ENCODE data around the gene MATN4.

Gene MATN4

DNA sequence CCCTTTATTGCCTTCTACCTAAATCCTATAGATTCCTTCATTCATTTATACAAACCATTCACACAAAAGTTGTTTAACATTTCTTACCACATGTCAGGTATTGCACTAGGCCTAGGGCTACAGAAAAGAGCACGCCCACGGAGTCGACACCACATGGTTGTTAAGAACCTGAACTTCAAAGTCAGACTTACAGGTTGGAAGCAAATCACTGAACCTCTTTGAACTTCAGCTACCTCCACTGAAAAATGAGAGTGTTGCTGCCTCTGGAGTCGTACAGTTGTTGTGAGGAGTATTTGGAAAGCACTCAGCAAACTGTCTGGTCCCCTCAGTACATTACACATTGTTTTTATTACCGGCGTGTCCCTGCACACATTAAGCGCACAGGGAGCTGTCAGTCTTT, 50.4 kb downstream of the MATN4 start:
- Histone ChIP-seq H3K4me1 (ENCODE audit: control insufficient read depth, insufficient read depth, low read length) (peaks cover 6% of the 10 kb centered on the region), H3K9ac (ENCODE audit: low read length) (no peak overlapping the region), H3K27ac (ENCODE audit: low read depth, low read length) (no peak overlapping the region), H3K9me3 (ENCODE audit: control insufficient read depth, insufficient read depth, low read depth, low read length) (no peaks in the 10 kb centered on the region), H3K27me3 (ENCODE audit: control insufficient read depth, insufficient read depth, low read length) (no peaks in the 10 kb centered on the region), H3K36me3 (ENCODE audit: control insufficient read depth, insufficient read depth, low read length) (no peaks in the 10 kb centered on the region), H3K4me3 (ENCODE audit: low read depth, low read length) (no peak overlapping the region)

DNA sequence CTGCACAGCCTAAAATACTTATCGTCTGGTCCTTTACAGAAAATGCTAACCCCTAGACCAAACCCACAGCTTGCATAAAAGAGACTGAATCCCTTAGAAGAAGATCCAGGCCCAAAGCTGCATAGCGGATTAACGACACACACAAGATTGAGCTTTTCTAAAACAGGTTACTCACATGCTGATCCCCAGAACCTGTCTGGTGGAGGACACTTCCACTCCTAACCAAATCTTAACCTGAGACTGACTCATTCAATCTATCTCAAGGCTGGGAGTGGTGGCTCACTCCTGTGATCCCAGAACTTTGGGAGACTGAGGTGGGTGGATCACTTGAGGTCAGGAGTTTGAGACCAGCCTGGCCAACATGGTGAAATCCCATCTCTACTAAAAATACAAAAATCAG, 50.9 kb downstream of the MATN4 start:
- H3K27ac ChIP-seq (ENCODE audit: low read depth, low read length) = no peak overlapping the region
- no peaks in the 10 kb centered on the region for H3K36me3 ChIP-seq (ENCODE audit: control insufficient read depth, insufficient read depth, low read length)
- H3K27me3 ChIP-seq (ENCODE audit: control insufficient read depth, insufficient read depth, low read length) = no peaks in the 10 kb centered on the region
- no peaks in the 10 kb centered on the region for H3K9me3 ChIP-seq (ENCODE audit: control insufficient read depth, insufficient read depth, low read depth, low read length)
- no peak overlapping the region for H3K4me3 ChIP-seq (ENCODE audit: low read depth, low read length)
- peaks cover 6% of the 10 kb centered on the region for H3K4me1 ChIP-seq (ENCODE audit: control insufficient read depth, insufficient read depth, low read length)
- no peak overlapping the region for H3K9ac ChIP-seq (ENCODE audit: low read length)

DNA sequence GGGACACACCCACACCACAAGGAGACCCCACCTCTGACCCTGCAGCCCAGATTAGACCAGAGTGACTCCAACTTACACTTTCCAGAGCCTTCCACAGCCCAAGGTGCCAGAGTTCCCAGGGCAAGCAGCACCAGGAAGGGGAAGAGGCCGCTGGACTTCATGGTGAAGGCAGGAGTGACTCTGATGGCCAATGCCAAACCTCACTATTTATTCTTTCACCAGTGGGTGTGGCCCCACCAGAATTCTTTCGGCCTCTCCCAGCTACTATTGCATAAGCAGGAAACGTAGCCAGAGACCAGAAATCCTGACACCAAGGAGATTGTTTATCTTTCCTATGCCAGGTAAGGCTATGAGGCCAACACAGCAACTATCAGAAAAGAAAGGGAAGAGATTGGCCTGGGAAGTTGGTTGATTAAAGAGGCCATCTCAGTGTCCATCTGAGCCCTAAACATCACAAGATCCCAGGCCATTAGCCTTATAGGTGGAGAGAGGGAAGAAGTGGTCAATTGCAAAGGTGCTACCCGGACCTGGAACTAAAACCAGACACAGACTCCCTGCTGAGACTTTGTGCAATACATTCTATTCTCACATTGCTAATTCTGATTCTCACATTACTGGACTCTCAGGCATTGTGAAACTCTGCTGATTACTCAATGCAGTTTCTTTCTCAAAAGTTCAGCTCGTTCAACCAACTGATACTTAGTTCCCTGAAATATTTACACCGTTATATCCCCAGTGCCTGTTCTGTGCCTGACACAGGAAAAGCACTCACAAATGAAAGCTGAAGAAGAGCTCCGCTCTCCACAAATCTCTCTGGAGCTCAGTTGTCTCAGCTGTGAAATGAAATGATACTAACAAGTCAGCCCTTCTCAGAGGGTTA, 53.5 kb downstream of the MATN4 start, which contains the start of gene SLPI:
Gene SLPI, minus strand, starts transcription at position 182 of the 880 bp plus-strand sequence. Its CDS starts 21 bp downstream, at position 161.
- no peaks in the 10 kb centered on the region for H3K9me3 ChIP-seq (ENCODE audit: control insufficient read depth, insufficient read depth, low read depth, low read length)
- H3K36me3 ChIP-seq (ENCODE audit: control insufficient read depth, insufficient read depth, low read length) = no peaks in the 10 kb centered on the region
- no peak within 1 kb of the TSS for H3K9ac ChIP-seq (ENCODE audit: low read length)
- no peak within 1 kb of the TSS for H3K4me3 ChIP-seq (ENCODE audit: low read depth, low read length)
- no peak within 1 kb of the TSS for H3K27ac ChIP-seq (ENCODE audit: low read depth, low read length)
- no peaks in the 10 kb centered on the region for H3K27me3 ChIP-seq (ENCODE audit: control insufficient read depth, insufficient read depth, low read length)
- peaks cover 6% of the 10 kb centered on the region for H3K4me1 ChIP-seq (ENCODE audit: control insufficient read depth, insufficient read depth, low read length)

DNA sequence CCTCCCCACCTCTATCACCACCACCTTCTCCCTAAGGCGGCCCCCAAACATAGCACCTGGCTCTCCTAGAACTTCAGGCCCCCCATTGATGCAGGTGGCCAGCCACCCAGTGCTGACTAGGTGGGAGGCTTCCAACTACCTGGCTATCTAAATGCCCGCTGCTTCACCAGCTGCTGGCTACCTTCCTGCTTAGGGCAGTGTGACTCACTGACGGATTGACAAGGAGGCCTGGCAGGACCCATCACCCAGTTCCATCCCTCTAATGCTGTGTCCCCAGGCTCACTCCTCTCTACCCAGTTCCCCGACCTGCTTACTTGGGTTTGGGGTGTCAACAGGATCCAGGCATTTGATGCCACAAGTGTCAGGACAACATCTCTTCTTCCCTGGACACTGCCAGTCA, 54.8 kb downstream of the MATN4 start:
- no peaks in the 10 kb centered on the region for H3K9me3 ChIP-seq (ENCODE audit: control insufficient read depth, insufficient read depth, low read depth, low read length)
- H3K27ac ChIP-seq (ENCODE audit: low read depth, low read length) = no peak overlapping the region
- no peak overlapping the region for H3K4me3 ChIP-seq (ENCODE audit: low read depth, low read length)
- H3K4me1 ChIP-seq (ENCODE audit: control insufficient read depth, insufficient read depth, low read length) = peaks cover 2% of the 10 kb centered on the region
- no peak overlapping the region for H3K9ac ChIP-seq (ENCODE audit: low read length)
- no peaks in the 10 kb centered on the region for H3K27me3 ChIP-seq (ENCODE audit: control insufficient read depth, insufficient read depth, low read length)
- no peaks in the 10 kb centered on the region for H3K36me3 ChIP-seq (ENCODE audit: control insufficient read depth, insufficient read depth, low read length)

DNA sequence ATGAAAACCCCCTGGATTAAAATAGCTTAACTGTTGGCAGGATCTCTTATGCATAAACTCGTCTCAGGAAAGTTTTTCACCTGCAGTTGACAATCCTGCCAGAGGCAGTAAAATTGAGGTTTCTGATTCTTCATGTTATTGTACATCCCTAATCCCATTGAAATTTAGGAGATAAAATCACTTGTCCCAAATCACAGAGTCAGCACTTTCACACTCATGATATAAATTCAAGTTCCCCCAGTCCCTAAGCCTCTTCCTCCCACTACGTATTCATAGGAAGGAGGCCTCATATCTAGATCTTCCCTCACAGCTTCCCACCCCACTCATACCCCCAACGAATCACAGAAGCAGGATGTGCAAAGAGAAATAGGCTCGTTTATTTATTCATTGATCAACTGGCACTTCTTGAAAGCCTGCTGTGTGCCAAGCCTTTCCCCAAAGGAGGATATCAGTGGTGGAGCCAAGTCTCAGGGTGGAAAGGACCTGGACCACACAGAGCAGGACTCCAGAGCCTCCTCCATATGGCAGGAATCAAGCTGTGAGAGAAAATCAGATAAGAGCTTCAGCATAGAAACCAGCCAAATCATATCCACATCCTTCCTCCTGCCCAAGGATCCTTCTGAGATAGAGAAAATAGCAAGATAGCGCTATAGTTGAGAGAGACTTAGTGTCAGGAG, 56.1 kb downstream of the MATN4 start:
- H3K27ac ChIP-seq (ENCODE audit: low read depth, low read length) = no peak overlapping the region
- H3K27me3 ChIP-seq (ENCODE audit: control insufficient read depth, insufficient read depth, low read length) = no peaks in the 10 kb centered on the region
- no peaks in the 10 kb centered on the region for H3K36me3 ChIP-seq (ENCODE audit: control insufficient read depth, insufficient read depth, low read length)
- H3K9me3 ChIP-seq (ENCODE audit: control insufficient read depth, insufficient read depth, low read depth, low read length) = no peaks in the 10 kb centered on the region
- no peak overlapping the region for H3K9ac ChIP-seq (ENCODE audit: low read length)
- H3K4me3 ChIP-seq (ENCODE audit: low read depth, low read length) = no peak overlapping the region
- no peaks in the 10 kb centered on the region; the same call in 1 of the 2 replicates for H3K4me1 ChIP-seq (ENCODE audit: control insufficient read depth, insufficient read depth, low read length)

DNA sequence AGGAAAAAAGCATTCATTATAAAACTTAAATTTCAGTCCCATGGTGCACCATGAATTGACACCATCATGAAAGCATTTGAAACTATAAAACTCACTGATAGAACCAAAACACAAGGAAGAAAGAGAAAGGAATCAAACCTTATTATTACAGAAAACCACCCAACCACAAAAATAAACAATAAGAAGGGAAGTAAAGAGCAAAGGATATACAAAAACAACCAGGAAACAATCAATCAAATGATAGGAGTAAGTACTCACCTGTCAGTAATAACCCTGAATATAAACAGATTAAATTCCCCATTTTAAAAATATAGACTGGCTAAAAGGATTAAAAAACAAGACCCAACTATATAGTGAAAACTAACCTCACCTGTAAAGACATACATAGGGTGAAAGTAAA, 59.5 kb downstream of the MATN4 start:
- H3K9me3 ChIP-seq (ENCODE audit: control insufficient read depth, insufficient read depth, low read depth, low read length) = no peaks in the 10 kb centered on the region
- no peak overlapping the region for H3K9ac ChIP-seq (ENCODE audit: low read length)
- no peak overlapping the region for H3K27ac ChIP-seq (ENCODE audit: low read depth, low read length)
- H3K36me3 ChIP-seq (ENCODE audit: control insufficient read depth, insufficient read depth, low read length) = no peaks in the 10 kb centered on the region
- no peaks in the 10 kb centered on the region for H3K4me1 ChIP-seq (ENCODE audit: control insufficient read depth, insufficient read depth, low read length)
- no peak overlapping the region for H3K4me3 ChIP-seq (ENCODE audit: low read depth, low read length)
- peaks cover 22% of the 10 kb centered on the region for H3K27me3 ChIP-seq (ENCODE audit: control insufficient read depth, insufficient read depth, low read length)

DNA sequence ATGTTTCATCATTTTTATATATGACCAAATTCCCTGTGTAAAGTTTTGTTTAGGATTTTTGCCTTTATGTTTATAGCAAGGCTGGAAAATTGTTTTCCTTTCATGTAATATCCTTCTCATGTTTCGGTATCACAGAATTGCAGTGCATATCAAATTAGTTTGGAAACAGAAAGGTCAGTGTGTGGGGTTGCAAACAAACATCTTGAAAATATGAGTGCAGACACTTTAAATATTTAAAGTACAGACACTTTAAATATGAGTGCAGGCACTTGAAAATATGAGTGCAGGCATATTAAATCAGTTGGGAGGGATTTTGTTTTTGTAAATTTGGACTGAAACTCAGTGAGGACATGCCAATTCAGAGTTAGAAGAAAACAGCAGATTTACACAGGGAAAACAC, 60.2 kb downstream of the MATN4 start:
- no peaks in the 10 kb centered on the region for H3K4me1 ChIP-seq (ENCODE audit: control insufficient read depth, insufficient read depth, low read length)
- no peak overlapping the region for H3K27ac ChIP-seq (ENCODE audit: low read depth, low read length)
- no peak overlapping the region for H3K9ac ChIP-seq (ENCODE audit: low read length)
- H3K36me3 ChIP-seq (ENCODE audit: control insufficient read depth, insufficient read depth, low read length) = no peaks in the 10 kb centered on the region
- no peaks in the 10 kb centered on the region for H3K9me3 ChIP-seq (ENCODE audit: control insufficient read depth, insufficient read depth, low read depth, low read length)
- H3K4me3 ChIP-seq (ENCODE audit: low read depth, low read length) = no peak overlapping the region
- H3K27me3 ChIP-seq (ENCODE audit: control insufficient read depth, insufficient read depth, low read length) = peaks cover 22% of the 10 kb centered on the region

DNA sequence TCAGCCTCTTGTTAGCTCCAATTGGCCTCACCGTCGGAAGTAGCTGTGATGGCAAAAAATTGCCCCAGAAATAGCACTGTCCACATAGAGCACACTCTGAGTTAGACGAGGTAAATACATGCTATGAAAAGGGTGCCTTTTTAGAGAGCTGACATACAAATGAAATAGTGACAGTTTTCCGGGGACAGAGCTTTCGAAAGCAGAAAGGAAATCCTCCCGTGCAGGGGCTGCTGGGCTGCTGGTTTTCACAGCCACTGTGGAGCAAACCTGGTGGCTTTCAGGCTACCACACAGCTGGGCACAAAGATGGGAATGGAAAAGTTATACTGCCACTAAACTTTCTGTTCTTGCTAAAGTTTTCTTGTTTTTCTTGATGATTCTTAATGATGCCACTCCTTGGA, 62.0 kb downstream of the MATN4 start:
- Histone ChIP-seq H3K27me3 (ENCODE audit: control insufficient read depth, insufficient read depth, low read length) (peaks cover 27% of the 10 kb centered on the region), H3K36me3 (ENCODE audit: control insufficient read depth, insufficient read depth, low read length) (no peaks in the 10 kb centered on the region), H3K9me3 (ENCODE audit: control insufficient read depth, insufficient read depth, low read depth, low read length) (no peaks in the 10 kb centered on the region), H3K4me3 (ENCODE audit: low read depth, low read length) (no peak overlapping the region), H3K4me1 (ENCODE audit: control insufficient read depth, insufficient read depth, low read length) (no peaks in the 10 kb centered on the region), H3K27ac (ENCODE audit: low read depth, low read length) (no peak overlapping the region), H3K9ac (ENCODE audit: low read length) (no peak overlapping the region)
